ENCODE results near the gene TDRD12. TPM values are rescaled to one million over a fixed set of nuclear protein-coding genes. Genes with fewer than 3 reads are reported as not detected.
"Not testable (repeated sequence)": the region's sequence is repeated elsewhere in the genome, so short reads cannot be mapped to it uniquely, and the experiment has no call there.

TDRD12 gene
- total RNA-seq, 1 experiment from 2014 or later: 1.3 TPM

GRCh38 chr19:32757189-32757588 lies 37.6 kb downstream of the TDRD12 start:
- peaks cover 5% of the 10 kb centered on the region for H3K36me3 Mint-ChIP-seq
- DNase-seq (ENCODE audit: low spot score): no peak
- no peak for ATAC-seq
- no peak overlapping the region for H3K4me3 Mint-ChIP-seq
- TF ChIP-seq GABPB1 (CRISPR knock-in tag; IDR thresholded peaks at IDR 0.05) (no peak), IRF1 (CRISPR knock-in tag; IDR thresholded peaks at IDR 0.05) (no peak), ZNF317 (CRISPR knock-in tag; IDR thresholded peaks at IDR 0.05; ENCODE audit: borderline replicate concordance, low read depth) (no peak), ZNF232 (CRISPR knock-in tag; IDR thresholded peaks at IDR 0.05) (no peak), CTCF (IDR thresholded peaks at IDR 0.05) (no peak), HMGXB4 (CRISPR knock-in tag; IDR thresholded peaks at IDR 0.05) (no peak), MYBL2 (CRISPR knock-in tag; IDR thresholded peaks at IDR 0.05) (no peak), E2F1 (CRISPR knock-in tag; IDR thresholded peaks at IDR 0.05) (no peak), PRDM15 (CRISPR knock-in tag; IDR thresholded peaks at IDR 0.05) (no peak), NFYB (CRISPR knock-in tag; conservative IDR thresholded peaks at IDR 0.05; ENCODE audit: low read depth) (no peak), ZBTB43 (CRISPR knock-in tag; IDR thresholded peaks at IDR 0.05) (no peak), ZNF425 (CRISPR knock-in tag; conservative IDR thresholded peaks at IDR 0.05) (no peak), FOXJ3 (CRISPR knock-in tag; IDR thresholded peaks at IDR 0.05; ENCODE audit: borderline replicate concordance) (no peak), ERG (CRISPR knock-in tag; IDR thresholded peaks at IDR 0.05) (no peak), ZNF416 (CRISPR knock-in tag; IDR thresholded peaks at IDR 0.05) (no peak), ZNF396 (CRISPR knock-in tag; IDR thresholded peaks at IDR 0.05; ENCODE audit: borderline replicate concordance) (no peak), EMX1 (CRISPR knock-in tag; IDR thresholded peaks at IDR 0.05) (no peak), KAT7 (CRISPR knock-in tag; IDR thresholded peaks at IDR 0.05; ENCODE audit: borderline replicate concordance) (no peak), FOXP4 (CRISPR knock-in tag; IDR thresholded peaks at IDR 0.05) (no peak), NR1H2 (CRISPR knock-in tag; IDR thresholded peaks at IDR 0.05) (no peak)
- no peaks in the 10 kb centered on the region for H3K27me3 Mint-ChIP-seq (ENCODE audit: low read depth)
- POLR2A ChIA-PET: no interaction called here
- no peak overlapping the region for H3K27ac Mint-ChIP-seq
- no peaks in the 10 kb centered on the region for H3K4me1 Mint-ChIP-seq
- H3K9me3 Mint-ChIP-seq: peaks cover 18% of the 10 kb centered on the region
- CTCF ChIA-PET: no interaction called here

GRCh38 chr19:32765365-32765764 lies 45.8 kb downstream of the TDRD12 start:
- CTCF ChIA-PET; H3K4me3 Mint-ChIP-seq; H3K4me1 Mint-ChIP-seq; ATAC-seq; H3K36me3 Mint-ChIP-seq; DNase-seq (ENCODE audit: low spot score); POLR2A ChIA-PET; H3K9me3 Mint-ChIP-seq; H3K27me3 Mint-ChIP-seq (ENCODE audit: low read depth); H3K27ac Mint-ChIP-seq: not testable (repeated sequence)
